HG03045 (cell line): ENCODE results near the gene SFMBT1.

Source experiments
- ATAC-seq: cut with Tn5 transposase; IDR thresholded peaks from one replicate; pipeline ENCODE4 v1.9.1; 2021; ENCODE audit warnings: mild to moderate bottlenecking, moderate library complexity; ENCODE audit not compliant: unreplicated experiment

SFMBT1 gene

GRCh38 chr3:53045518-53046170, at the start of gene SFMBT1:
Gene SFMBT1 (minus strand): TSS chr3:53046073. CDS start chr3:52969128, 76,945 bp downstream.
- peak; percentile 57 for ATAC-seq

- no peak for ATAC-seq
Measured at GRCh38 chr3:53092942-53093341, 47.1 kb upstream of the SFMBT1 start.

GRCh38 chr3:53092216-53092615, 46.3 kb upstream of the SFMBT1 start:
- no peak for ATAC-seq

DNA sequence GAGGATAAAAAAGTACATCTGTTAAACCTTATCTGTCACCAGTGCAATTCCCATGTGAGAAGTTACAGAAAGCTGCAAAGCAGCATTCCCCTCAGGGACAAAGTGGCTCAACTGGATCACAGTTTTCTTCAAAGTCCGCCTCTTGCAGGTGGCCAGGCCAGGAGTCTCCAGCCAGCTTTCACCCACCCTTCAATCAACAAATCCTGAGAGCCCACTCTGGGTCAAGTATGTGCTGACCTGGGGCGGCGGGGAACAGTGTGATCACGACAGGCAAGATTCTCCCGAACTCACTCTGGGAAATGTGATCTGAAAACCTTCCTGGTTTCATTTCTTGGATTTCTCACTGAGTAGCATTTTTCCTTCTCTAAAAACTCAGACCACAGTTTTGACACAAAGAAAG, 45.1 kb upstream of the SFMBT1 start:
- no peak for ATAC-seq

DNA sequence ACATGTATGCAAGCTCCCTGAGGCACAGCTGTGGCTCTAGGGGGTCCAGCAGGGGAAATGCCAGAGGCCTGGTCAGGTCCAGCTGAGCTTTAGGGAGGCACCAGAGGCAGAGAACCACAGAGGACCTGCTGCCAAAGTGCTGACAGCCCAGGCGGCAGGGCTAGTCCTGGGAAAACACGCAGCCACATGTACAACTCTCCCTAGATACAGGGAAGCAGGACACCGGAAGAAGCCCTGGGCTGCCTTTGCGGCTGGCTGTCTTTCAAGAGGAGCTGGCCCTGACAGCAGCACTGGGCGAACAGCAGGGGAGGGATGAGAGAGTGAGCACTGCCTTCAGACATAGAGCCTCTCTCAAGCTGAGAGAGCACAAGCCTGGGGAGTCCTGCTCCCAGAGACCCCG, 43.6 kb upstream of the SFMBT1 start:
- ATAC-seq, result no peak

- no peak for ATAC-seq
Measured at GRCh38 chr3:53085476-53085875, 39.6 kb upstream of the SFMBT1 start.

GRCh38 chr3:53084310-53085001, 38.6 kb upstream of the SFMBT1 start:
- no peak for ATAC-seq

DNA sequence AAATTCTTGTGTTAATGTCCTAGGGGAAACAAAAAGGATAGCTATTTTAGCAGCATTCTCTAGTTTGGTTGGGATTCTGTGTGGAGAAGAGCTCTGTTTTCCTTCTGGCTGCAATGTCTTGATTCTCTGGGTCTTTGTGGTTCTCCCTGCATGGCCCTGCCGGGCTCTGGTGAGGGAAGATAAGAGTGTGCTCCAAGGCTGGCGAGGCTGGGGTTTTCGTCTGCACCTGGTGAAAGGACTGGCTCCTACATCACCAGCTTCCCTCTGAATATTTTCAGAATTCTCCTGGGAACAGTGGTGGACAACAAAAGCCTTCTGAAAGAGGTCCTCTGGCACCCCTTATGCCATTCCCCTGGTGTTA, 38.1 kb upstream of the SFMBT1 start:
- no peak for ATAC-seq

GRCh38 chr3:53083521-53083920, 37.6 kb upstream of the SFMBT1 start:
- ATAC-seq, result no peak

DNA sequence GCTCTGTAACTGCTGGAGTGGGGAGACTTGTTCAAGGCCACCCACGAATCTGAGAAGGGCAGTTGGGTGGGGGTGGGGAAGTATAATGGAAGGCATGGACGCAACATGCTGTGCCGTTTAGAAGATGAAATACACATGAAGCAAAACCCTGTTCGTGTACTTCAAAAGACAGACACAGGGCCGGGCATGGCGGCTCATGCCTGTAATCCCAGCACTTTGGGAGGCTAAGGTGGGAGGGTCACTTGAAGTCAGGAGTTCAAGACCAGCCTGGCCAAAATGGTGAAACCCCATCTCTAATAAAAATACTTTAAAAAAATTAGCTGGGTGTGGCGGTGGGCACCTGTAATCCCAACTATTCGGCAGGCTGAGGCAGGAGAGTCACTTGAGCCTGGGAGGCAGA, 36.9 kb upstream of the SFMBT1 start:
- ATAC-seq, result no peak

- ATAC-seq, result no peak
Measured at GRCh38 chr3:53081318-53081717, 35.4 kb upstream of the SFMBT1 start.

GRCh38 chr3:53080612-53081205, 34.8 kb upstream of the SFMBT1 start:
- no peak for ATAC-seq

DNA sequence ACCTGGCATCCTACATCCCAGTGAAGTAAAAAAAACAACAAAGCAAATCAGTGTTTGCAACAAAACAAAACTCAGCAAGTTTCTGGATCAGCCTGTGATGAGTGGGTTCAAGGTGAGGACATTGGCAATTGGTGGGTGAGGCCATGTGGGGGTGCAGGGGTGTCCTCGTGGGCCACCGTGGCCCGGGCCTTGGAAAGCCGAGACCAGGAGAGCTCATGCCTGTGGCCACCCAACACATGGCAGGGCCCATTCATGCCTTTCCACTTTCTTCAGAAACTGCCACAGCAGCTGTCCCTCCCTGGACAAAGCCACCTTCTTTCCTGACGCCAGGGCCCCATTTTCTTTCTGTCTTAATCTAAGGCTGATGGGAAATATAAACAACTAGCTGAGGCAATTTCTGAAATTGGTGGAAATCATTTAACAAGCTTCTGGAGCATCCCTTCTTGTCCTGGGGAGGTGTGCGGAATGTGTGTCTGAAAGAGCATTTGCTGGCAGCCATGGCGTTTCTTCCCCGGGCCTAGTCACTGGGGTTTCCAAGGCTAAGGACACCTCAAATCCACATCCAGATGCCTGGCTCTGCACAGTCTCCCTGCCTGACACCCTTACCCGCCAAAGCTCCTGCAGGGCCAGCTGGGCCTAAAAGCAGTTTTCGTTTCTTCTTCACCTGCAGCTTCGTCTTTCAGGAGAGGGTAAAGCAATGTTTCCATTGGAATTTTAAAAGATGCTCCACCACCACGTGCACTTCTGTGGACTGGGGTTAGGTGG, 34.1 kb upstream of the SFMBT1 start:
- no peak for ATAC-seq

DNA sequence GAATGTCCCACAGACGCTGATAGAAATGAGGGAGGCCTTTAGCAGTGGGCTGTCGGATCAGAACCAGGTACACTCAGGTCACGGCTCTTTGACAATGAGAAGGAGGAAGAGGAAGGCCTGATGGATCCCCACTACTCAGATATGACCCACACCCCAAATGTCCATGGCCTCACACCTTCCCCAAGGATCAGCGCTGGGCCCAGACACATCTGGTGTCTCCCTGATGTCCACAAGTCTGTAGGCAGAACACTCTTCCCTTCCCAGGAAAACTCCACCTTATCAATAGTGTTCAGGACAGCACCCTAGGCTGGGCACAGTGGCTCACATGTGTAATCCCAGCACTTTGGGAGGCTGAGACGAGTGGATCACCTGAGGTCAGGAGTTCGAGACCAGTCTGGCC, 33.3 kb upstream of the SFMBT1 start:
- ATAC-seq, result no peak

DNA sequence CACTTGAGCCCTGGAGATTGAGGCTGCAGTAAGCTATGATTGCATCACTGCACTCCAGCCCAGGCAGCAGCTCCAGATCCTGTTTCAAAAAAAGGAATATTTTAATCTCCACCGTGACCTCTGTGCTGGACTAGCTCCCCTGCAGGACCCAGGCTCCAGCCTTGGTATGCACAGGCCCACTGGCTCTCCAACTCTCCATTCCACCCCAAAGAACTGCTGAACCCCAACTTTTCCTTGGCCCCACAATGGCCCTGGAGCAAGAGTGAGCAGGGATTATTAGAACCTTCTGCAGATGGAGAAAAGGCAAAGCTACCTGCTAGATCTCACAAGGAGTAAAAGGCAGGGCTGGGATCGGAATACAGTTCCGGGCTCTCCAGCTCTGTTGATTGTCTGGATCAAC, 32.8 kb upstream of the SFMBT1 start:
- ATAC-seq, result no peak

GRCh38 chr3:53077476-53078220, 31.8 kb upstream of the SFMBT1 start:
- ATAC-seq, result no peak

DNA sequence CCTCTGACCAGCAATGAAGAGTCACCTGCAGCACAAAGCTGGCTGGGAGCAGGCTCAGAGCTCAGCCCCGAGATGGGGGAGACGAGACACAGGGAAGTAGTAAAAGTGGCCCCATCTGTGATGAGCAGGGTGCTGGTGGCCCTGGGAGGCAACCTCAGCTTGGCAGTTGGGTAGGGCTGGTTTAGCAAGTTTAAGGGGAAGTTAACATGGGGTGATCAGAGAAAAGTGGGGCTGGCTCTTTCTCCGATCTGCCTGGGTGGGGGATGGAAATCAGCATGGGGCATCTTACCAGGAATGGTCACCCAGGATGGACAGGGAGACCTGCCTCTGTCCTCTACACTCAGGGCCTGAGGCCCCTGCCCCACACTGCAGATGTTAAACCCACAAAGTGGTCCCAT, 29.9 kb upstream of the SFMBT1 start:
- ATAC-seq, result no peak

GRCh38 chr3:53074761-53075742, 29.2 kb upstream of the SFMBT1 start:
- no peak for ATAC-seq

DNA sequence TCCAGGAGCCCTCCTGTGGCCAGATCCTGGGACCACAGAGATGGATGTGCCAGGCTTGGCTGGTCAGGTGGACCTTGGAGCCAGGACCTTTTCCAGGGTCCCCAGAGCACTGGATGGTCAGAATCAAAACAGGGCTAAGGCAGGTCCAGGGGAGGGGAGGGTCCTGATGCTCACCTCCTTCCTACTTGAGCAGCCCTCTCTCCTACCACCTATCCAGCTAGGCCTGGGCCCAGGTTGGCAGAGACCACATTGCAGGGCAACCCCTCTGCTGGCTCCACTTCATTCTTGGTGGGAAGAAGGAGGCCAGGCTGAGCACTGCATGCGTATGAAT, 28.5 kb upstream of the SFMBT1 start:
- no peak for ATAC-seq
